Measurements from ENCODE around the gene TMIGD1. TPM values are rescaled to one million over a fixed set of nuclear protein-coding genes. Genes with fewer than 3 reads are reported as not detected.
A peak's percentile ranks its signal among the peaks of the same experiment; 100 is the strongest.

TMIGD1 gene
- polyA plus RNA-seq, 1 donor (not counting 4 experiments of a cell fraction or from before 2014, with no cell fraction given) = not detected

DNA sequence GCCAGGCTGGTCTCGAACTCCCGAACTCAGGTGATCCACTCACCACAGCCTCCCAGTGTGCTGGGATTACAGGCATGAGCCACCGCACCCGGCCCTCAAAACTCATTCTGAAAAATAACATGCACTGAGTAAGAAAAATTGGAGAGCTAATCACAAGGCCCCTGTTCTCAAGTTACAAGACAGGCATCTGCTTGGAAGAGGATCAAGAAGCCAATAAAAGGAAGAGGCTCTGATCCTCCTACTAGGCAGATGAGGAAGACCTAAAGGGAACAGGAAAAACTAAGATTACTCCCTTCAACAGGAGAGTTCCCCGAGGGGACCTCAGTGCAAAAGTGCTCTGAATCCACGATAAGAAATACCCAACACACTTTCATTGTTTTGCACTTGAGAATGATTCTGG lies 60.5 kb downstream of the TMIGD1 start:
- FAIRE-seq (no peak), DNase-seq (ENCODE audit: low read depth, low spot score) (no peak)
- dilution Hi-C loops (cut with MboI; ENCODE audit: extremely low pct_ligation_motif_present, low sequenced_read_pairs) = no loop called here
- no peaks in the 10 kb centered on the region for H3K4me1 ChIP-seq (ENCODE audit: control insufficient read depth, extremely low read depth, insufficient read depth, low read length)
- H3K9me1 ChIP-seq (ENCODE audit: control insufficient read depth, extremely low read depth, insufficient read depth, low read length) = no peaks in the 10 kb centered on the region
- no peak overlapping the region for H3K9ac ChIP-seq (ENCODE audit: control insufficient read depth, extremely low read depth, insufficient read depth, low read length)
- no peak for TF ChIP-seq EZH2 (IDR thresholded peaks at IDR 0.05; ENCODE audit: low read length)
- TF ChIP-seq, protein P1, sequence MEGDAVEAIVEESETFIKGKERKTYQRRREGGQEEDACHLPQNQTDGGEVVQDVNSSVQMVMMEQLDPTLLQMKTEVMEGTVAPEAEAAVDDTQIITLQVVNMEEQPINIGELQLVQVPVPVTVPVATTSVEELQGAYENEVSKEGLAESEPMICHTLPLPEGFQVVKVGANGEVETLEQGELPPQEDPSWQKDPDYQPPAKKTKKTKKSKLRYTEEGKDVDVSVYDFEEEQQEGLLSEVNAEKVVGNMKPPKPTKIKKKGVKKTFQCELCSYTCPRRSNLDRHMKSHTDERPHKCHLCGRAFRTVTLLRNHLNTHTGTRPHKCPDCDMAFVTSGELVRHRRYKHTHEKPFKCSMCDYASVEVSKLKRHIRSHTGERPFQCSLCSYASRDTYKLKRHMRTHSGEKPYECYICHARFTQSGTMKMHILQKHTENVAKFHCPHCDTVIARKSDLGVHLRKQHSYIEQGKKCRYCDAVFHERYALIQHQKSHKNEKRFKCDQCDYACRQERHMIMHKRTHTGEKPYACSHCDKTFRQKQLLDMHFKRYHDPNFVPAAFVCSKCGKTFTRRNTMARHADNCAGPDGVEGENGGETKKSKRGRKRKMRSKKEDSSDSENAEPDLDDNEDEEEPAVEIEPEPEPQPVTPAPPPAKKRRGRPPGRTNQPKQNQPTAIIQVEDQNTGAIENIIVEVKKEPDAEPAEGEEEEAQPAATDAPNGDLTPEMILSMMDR (optimal IDR thresholded peaks at IDR 0.05 in 1 of 3, IDR thresholded peaks at IDR 0.05 in 1 of 3, conservative IDR thresholded peaks at IDR 0.05 in 1 of 3; ENCODE audit: extremely low read depth in 1 of 3, insufficient read depth in 2 of 3, low read length in 3 of 3) = no peak
- no peak overlapping the region for H2AFZ ChIP-seq (ENCODE audit: control insufficient read depth, low read length)
- no peaks in the 10 kb centered on the region for H3K36me3 ChIP-seq (ENCODE audit: control insufficient read depth in 2 of 2, extremely low read depth in 1 of 2, insufficient read depth in 2 of 2, low read length in 2 of 2)
- no peak overlapping the region for H3K4me3 ChIP-seq (ENCODE audit: control insufficient read depth in 2 of 3, extremely low read depth in 1 of 3, insufficient read depth in 2 of 3, low read depth in 1 of 3, low read length in 3 of 3)
- no peaks in the 10 kb centered on the region for H3K79me2 ChIP-seq (ENCODE audit: control insufficient read depth, insufficient read depth, low read length)
- H3K9me3 ChIP-seq (ENCODE audit: control insufficient read depth, low read depth, low read length) = no peaks in the 10 kb centered on the region
- no peak overlapping the region for H3K4me2 ChIP-seq (ENCODE audit: control insufficient read depth, extremely low read depth, insufficient read depth, low read depth, low read length)
- no peak overlapping the region for H3K27ac ChIP-seq (ENCODE audit: control insufficient read depth, insufficient read depth, low read length)
- H4K20me1 ChIP-seq (ENCODE audit: control insufficient read depth, extremely low read depth, insufficient read depth, low read length) = no peaks in the 10 kb centered on the region
- peaks cover 4% of the 10 kb centered on the region for H3K27me3 ChIP-seq (ENCODE audit: control insufficient read depth, extremely low read depth, insufficient read depth, low read length)

DNA sequence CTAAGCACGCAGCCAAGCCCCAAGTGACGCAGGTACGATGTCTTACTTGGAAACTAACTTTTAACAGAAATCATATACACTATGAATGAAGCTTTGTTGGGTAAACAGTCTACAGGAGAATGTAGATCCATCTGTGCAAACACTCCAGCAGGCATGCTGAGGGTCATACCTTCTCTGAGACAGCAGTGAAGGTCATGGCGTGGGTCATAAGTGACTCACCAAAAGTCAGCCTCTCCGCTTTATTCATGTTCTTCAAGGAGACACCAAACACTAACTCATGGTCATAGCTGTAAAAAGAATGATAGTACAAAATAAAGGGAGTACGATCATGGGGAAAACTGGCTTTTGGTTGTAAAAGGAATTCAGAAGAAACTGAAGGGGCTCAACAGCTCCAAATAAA lies 62.8 kb downstream of the TMIGD1 start:
- Histone ChIP-seq H3K9me3 (ENCODE audit: control insufficient read depth, low read depth, low read length) (no peaks in the 10 kb centered on the region), H3K27ac (ENCODE audit: control insufficient read depth, insufficient read depth, low read length) (no peak overlapping the region), H3K79me2 (ENCODE audit: control insufficient read depth, insufficient read depth, low read length) (no peaks in the 10 kb centered on the region), H3K27me3 (ENCODE audit: control insufficient read depth, extremely low read depth, insufficient read depth, low read length) (peaks cover 4% of the 10 kb centered on the region), H3K9ac (ENCODE audit: control insufficient read depth, extremely low read depth, insufficient read depth, low read length) (no peak overlapping the region), H2AFZ (ENCODE audit: control insufficient read depth, low read length) (no peak overlapping the region), H3K4me2 (ENCODE audit: control insufficient read depth, extremely low read depth, insufficient read depth, low read depth, low read length) (no peak overlapping the region), H3K36me3 (ENCODE audit: control insufficient read depth in 2 of 2, extremely low read depth in 1 of 2, insufficient read depth in 2 of 2, low read length in 2 of 2) (no peaks in the 10 kb centered on the region), H3K9me1 (ENCODE audit: control insufficient read depth, extremely low read depth, insufficient read depth, low read length) (no peaks in the 10 kb centered on the region), H3K4me1 (ENCODE audit: control insufficient read depth, extremely low read depth, insufficient read depth, low read length) (no peaks in the 10 kb centered on the region), H4K20me1 (ENCODE audit: control insufficient read depth, extremely low read depth, insufficient read depth, low read length) (no peaks in the 10 kb centered on the region), H3K4me3 (ENCODE audit: control insufficient read depth in 2 of 3, extremely low read depth in 1 of 3, insufficient read depth in 2 of 3, low read depth in 1 of 3, low read length in 3 of 3) (no peak overlapping the region)
- FAIRE-seq (peak; percentile 52), DNase-seq (ENCODE audit: low read depth, low spot score) (no peak)
- TF ChIP-seq, protein P1 (optimal IDR thresholded peaks at IDR 0.05 in 1 of 3, IDR thresholded peaks at IDR 0.05 in 1 of 3, conservative IDR thresholded peaks at IDR 0.05 in 1 of 3; ENCODE audit: extremely low read depth in 1 of 3, insufficient read depth in 2 of 3, low read length in 3 of 3) = no peak
- TF ChIP-seq EZH2 (IDR thresholded peaks at IDR 0.05; ENCODE audit: low read length) = no peak
- dilution Hi-C loops (cut with MboI; ENCODE audit: extremely low pct_ligation_motif_present, low sequenced_read_pairs) = no loop called here

All from keratinocyte (primary cell).